Muscle layer of duodenum (tissue), 2 donors: Measurements from ENCODE around the gene EYS.
"Not testable (repeated sequence)": the region's sequence is repeated elsewhere in the genome, so short reads cannot be mapped to it uniquely, and the experiment has no call there.

ENCODE experiments used
- H3K27ac ChIP-seq: one replicate; pipeline ENCODE4 v1.7.0; 2013; ENCODE audit warnings: mild to moderate bottlenecking, low read length
- H3K27me3 ChIP-seq: one replicate; pipeline ENCODE4 v1.7.0; 2013; ENCODE audit warnings: low read depth, mild to moderate bottlenecking, control low read depth, low read length
- H3K36me3 ChIP-seq, 2 donors: one replicate each; pipeline ENCODE4 v1.7.0; 2013; ENCODE audit warnings: low read length in 2 of 2, control low read depth in 1 of 2, mild to moderate bottlenecking in 1 of 2; ENCODE audit not compliant: insufficient read depth in 2 of 2, control insufficient read depth in 1 of 2
- H3K4me1 ChIP-seq, 2 donors: one replicate each; pipeline ENCODE4 v1.7.0; 2013; ENCODE audit warnings: low read length in 2 of 2, mild to moderate bottlenecking in 2 of 2, control low read depth in 1 of 2, moderate library complexity in 1 of 2; ENCODE audit not compliant: insufficient read depth in 2 of 2, control insufficient read depth in 1 of 2
- H3K4me3 ChIP-seq, 2 donors: one replicate each; pipeline ENCODE4 v1.7.0; 2013; ENCODE audit warnings: low read length in 2 of 2, low read depth in 1 of 2, mild to moderate bottlenecking in 1 of 2
- H3K9me3 ChIP-seq, 2 donors: one replicate each; pipeline ENCODE4 v1.7.0; 2013; ENCODE audit warnings: low read length in 2 of 2, control low read depth in 1 of 2, mild to moderate bottlenecking in 1 of 2; ENCODE audit not compliant: control insufficient read depth in 1 of 2
- donor health status: healthy.

The EYS gene

DNA sequence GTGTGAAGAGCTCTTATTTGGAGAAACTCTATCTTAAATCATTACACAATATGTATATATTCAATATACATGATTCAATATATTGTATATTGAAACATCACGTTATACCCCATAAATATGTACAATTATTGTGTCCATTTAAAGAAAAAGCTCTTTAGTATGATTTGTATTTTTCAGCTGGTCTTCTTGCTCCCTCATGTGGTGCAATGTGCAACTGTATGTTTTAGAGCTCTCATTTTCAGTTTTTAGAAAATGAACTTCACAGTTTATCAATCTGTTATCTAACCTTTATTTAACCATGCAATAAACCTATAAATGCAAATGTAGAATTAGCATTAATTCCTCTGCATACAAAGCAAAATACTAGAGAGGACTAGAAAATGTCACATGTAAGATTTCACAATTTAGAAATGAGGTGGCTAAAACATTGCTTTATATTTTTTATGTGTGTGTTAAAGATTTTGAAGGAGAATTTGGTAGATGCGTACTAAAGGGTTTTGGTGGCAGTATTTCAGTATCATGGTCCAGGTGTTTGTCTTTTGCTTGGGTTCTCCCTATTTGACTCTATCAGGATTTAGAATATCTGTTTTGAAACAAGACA is 1904.3 kb downstream of the EYS start:
- H3K4me3 ChIP-seq, result no peak overlapping the region
- no peaks in the 10 kb centered on the region for H3K36me3 ChIP-seq
- H3K9me3 ChIP-seq, result no peaks in the 10 kb centered on the region
- peaks cover 0 to 9% of the 10 kb centered on the region in 2 donors for H3K4me1 ChIP-seq
- no peak overlapping the region for H3K27ac ChIP-seq
- no peaks in the 10 kb centered on the region for H3K27me3 ChIP-seq

DNA sequence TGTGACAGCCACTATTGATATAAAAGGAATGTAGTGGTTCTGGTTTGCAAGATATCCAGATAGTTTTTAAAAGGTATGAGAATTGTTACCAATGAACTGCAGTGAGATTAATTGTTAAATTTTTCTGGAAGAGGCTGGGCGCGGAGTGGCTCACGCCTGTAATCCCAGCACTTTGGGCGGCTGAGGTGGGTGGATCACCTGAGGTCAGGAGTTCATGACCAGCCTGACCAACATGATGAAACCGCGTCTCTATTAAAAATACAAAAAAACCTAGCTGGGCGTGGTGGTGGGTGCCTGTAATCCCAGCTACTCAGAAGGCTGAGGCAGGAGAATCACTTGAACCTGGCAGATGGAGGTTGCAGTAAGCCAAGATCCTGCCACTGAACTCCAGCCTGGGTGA is 1906.6 kb downstream of the EYS start:
- not testable (repeated sequence) for H3K9me3 ChIP-seq, H3K27me3 ChIP-seq, H3K27ac ChIP-seq, H3K36me3 ChIP-seq, H3K4me1 ChIP-seq, H3K4me3 ChIP-seq

DNA sequence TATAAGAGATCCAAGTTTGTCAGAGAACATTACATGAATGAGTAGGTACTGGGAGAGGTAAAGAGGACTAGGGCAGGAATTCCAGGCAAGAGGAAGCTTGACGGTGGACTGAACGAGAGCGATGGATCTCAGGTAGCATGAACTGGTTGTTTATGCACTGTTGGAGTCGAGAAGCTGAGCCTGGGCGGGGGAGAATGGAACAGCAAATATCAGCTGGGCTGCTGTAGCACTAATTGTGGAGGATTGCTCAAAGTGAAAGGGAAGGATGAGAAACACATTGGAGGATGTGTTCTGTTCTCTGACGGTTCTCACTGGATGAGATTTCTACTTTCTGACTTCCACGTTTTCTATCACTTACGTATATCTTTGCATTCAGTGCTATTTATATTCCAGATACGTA is 1907.2 kb downstream of the EYS start:
- Histone ChIP-seq H3K36me3 (no peaks in the 10 kb centered on the region), H3K4me1 (no peaks in the 10 kb centered on the region), H3K4me3 (no peak overlapping the region), H3K9me3 (no peaks in the 10 kb centered on the region), H3K27me3 (no peaks in the 10 kb centered on the region), H3K27ac (no peak overlapping the region)

DNA sequence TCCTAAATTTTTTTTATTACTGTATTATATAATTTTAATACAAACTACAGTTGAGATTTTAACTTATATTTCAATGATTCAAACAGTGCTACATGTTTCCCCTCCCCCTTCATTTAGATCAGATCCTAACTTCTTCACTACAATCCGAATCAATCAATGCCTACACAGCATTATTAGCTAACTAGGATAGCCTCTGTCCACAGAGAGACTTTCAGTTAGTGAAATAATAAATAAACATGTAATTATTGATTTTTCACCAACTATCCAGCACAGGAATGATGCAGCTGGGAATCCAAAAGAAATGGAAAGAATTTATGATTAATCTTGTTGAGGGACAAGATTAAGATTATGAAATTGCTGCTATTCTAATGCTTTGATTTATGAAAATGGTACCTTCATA is 1907.7 kb downstream of the EYS start:
- no peaks in the 10 kb centered on the region for H3K36me3 ChIP-seq
- H3K9me3 ChIP-seq, result no peaks in the 10 kb centered on the region
- H3K4me1 ChIP-seq, result no peaks in the 10 kb centered on the region
- H3K27ac ChIP-seq, result no peak overlapping the region
- H3K4me3 ChIP-seq, result no peak overlapping the region
- no peaks in the 10 kb centered on the region for H3K27me3 ChIP-seq

DNA sequence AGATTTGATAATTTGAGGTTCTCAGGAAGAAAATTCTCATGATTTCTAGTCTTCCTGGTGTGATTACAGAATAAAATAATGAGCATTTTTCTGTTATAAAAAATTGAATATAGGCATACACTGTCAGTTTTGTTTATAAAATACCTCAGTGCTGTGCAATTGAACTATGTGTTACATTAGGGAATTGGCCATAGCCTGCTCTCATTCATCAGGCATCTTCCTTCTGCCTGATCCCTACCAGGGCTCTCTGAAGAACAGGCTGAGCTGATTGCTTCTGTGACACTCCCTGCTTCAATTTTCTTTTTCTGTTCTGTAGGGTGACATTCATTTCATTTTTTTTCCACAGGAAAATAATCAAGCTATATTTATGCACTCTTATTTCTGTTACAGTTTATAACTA is 1908.6 kb downstream of the EYS start:
- Histone ChIP-seq H3K9me3 (no peaks in the 10 kb centered on the region), H3K27me3 (no peaks in the 10 kb centered on the region), H3K4me3 (no peak overlapping the region), H3K4me1 (no peaks in the 10 kb centered on the region), H3K36me3 (no peaks in the 10 kb centered on the region), H3K27ac (no peak overlapping the region)

DNA sequence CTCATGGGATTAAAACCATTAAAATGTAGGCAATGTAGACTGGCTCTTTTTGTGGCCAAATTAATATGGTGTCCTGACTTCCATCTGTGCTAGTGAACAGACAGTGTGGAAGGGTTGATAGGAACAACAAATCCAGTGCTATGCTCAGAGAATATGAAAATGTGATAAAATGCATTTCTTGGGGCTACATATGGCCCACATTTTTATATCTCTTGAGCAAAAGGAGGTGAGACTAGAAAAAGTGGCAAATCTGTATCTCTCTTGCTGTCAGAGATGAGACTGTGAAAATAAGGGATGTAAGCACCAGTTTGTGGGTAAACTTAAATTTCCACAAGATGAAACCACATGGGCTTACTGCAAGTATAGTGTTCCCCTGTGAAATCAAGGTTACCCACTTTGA is 1909.3 kb downstream of the EYS start:
- Histone ChIP-seq H3K36me3 (no peaks in the 10 kb centered on the region), H3K27me3 (no peaks in the 10 kb centered on the region), H3K4me1 (no peaks in the 10 kb centered on the region), H3K9me3 (no peaks in the 10 kb centered on the region), H3K4me3 (no peak overlapping the region), H3K27ac (no peak overlapping the region)

DNA sequence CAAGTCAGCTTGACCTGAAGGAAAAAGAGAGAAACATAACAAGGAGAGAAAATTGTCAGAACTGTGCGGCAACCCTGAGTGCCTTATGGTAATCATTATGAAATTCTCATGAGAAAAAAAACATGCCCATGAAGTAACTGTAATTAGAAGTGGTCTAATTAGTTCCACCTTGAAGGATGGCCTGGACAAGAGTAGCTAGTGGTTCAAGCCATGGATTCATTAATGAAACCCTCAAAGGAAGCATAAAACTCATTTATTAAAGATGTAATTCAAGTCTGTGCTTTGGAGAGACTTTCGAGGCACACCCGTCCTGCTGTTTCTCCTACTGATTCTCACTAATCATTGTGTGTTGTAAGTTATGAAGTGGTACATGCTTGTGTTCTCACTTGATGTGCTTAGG is 1911.2 kb downstream of the EYS start:
- H3K27me3 ChIP-seq, result no peaks in the 10 kb centered on the region
- H3K27ac ChIP-seq, result no peak overlapping the region
- no peaks in the 10 kb centered on the region for H3K36me3 ChIP-seq
- H3K9me3 ChIP-seq, result no peaks in the 10 kb centered on the region
- no peak overlapping the region for H3K4me3 ChIP-seq
- H3K4me1 ChIP-seq, result no peaks in the 10 kb centered on the region

DNA sequence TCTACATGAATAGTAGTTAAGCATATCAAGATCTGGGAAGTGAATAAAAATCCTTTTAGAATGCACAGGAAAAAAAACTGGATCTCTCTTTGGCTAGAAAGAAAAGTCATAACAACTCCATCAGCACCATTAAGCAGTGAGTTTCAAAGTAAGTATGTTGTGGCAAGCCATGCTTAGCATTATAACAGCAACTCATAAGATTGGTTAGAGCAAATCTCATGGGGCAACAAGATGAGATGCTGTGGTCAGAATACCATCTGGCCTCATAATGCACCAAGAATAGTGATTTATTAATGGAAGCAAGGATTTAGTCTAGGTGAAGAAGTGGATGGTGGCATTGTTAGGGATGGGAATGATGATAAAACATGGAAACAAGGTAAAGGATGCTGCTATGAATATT is 1912.0 kb downstream of the EYS start:
- Histone ChIP-seq H3K9me3 (no peaks in the 10 kb centered on the region), H3K4me1 (no peaks in the 10 kb centered on the region), H3K27ac (no peak overlapping the region), H3K36me3 (no peaks in the 10 kb centered on the region), H3K27me3 (no peaks in the 10 kb centered on the region), H3K4me3 (no peak overlapping the region)

DNA sequence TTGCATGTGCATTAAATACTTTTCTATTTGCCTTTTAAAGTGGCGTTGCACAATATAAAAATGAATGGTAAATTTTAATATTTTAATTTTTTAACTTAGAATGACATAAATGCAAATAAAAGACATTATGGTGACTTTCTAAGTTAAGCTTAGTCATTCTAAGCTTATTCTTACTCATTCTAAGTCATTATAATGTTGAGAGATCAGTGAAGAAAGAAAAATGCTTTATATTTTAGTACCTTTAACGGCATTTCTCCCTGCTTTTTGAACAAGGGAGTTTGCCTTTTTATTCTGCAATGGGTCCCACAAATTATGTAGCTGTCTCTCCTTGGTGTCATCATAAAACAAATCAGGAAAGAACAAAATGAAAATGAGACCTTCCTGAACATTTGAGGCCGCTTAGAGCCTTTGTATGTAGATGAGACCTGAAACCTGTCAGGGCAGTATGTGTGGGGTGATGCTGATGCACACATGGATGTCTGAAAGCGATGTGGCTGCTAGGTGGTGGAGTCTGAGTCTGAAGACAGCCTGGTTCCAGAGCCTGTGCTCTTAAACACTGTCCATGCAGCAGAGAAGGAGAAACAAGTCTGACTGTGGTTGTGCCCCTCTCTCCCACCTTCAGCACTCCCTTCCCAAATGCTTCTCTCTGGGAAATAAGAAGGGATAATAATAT is 1913.4 kb downstream of the EYS start:
- Histone ChIP-seq H3K27ac (no peak overlapping the region), H3K4me1 (no peaks in the 10 kb centered on the region), H3K4me3 (no peak overlapping the region), H3K27me3 (no peaks in the 10 kb centered on the region), H3K36me3 (no peaks in the 10 kb centered on the region), H3K9me3 (no peaks in the 10 kb centered on the region)

DNA sequence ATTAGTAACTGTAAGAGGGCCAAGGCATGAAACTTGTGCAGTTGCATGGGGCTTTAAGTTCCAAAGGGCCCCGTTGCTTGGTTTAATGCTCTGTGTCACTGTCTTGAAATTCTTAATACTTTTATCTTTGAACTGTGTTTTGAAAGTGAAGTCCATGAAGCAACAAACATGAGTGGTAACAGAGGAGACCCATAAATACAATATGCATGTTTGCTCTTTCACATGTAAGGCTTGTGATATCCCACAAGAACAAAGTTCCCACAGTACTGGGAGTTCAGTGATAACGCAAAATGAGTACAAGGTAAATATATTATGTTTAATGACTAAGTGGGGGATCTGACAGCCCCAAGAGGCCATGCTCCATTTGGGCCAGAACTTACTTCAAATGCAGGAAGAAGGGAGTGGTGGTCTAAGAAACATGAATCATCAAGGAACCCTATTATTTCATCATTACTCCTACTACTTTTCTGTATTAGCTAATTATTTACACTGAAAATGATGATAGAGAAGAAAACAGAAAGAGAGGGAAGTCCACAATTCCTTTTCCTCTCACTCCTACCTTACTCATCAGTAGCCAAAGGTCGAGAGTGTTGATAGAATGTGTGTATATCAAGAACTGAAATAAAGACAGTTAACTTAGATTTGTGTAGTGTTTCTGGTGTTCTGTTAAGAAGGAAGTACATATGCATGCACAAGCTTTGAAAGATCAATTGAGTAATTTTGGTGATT is 1914.1 kb downstream of the EYS start:
- Histone ChIP-seq H3K27me3 (no peaks in the 10 kb centered on the region), H3K36me3 (no peaks in the 10 kb centered on the region), H3K4me1 (no peaks in the 10 kb centered on the region), H3K9me3 (no peaks in the 10 kb centered on the region), H3K27ac (no peak overlapping the region), H3K4me3 (no peak overlapping the region)

DNA sequence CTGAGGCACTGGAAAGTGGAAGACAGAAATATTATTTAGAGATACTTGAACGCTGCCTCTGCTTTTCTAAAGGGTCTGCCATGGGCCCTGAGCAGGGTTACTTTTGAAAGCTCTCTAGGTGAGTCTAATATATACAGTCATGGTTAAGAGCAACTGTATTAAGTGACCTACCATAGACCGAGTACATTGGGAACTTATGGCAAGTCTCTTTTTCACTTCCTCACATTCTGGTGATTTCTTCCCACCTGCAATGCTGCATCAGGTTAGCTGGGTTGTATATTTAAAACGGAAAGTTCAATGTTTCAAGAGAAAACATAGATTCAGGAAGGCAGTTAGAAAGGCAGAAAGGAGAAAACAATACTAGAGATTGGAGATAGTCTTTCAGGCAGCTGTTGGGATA is 1916.7 kb downstream of the EYS start:
- H3K9me3 ChIP-seq, result no peaks in the 10 kb centered on the region
- H3K4me3 ChIP-seq, result no peak overlapping the region
- H3K27me3 ChIP-seq, result no peaks in the 10 kb centered on the region
- no peaks in the 10 kb centered on the region for H3K4me1 ChIP-seq
- H3K36me3 ChIP-seq, result no peaks in the 10 kb centered on the region
- H3K27ac ChIP-seq, result no peak overlapping the region
